PC-3 (cell line): ENCODE results near the gene USP17L30. TPM values are rescaled to one million over a fixed set of nuclear protein-coding genes. Genes with fewer than 3 reads are reported as not detected.
"Not testable (repeated sequence)": the region's sequence is repeated elsewhere in the genome, so short reads cannot be mapped to it uniquely, and the experiment has no call there.

Experiments used
- ATAC-seq: fragments of 200-7000 bp; cut with Tn5 transposase; 2 replicates; pipeline ENCODE4 v1.9.1; 2020; ENCODE audit warnings: mild to moderate bottlenecking, moderate library complexity
- BruUV-seq: library from RNA; stranded (reverse); fragments of 400-500 nt; replicated peaks from 2 replicates; lab custom pipeline; 2021; lab: Mats Ljungman, UMichigan
- CTCF ChIA-PET: fragments of 300-600 bp; sonication (Branson Sonifier 250); formaldehyde crosslinking; loops from one replicate; lab custom pipeline; 2022; ENCODE audit warnings: antibody characterized with exemption; lab: Charles Lee
- POLR2A ChIA-PET: fragments of 300-600 bp; sonication (Branson Sonifier 250); formaldehyde crosslinking; loops from one replicate; lab custom pipeline; 2022; ENCODE audit warnings: antibody characterized with exemption; ENCODE audit not compliant: unreplicated experiment; lab: Charles Lee
- DNase-seq: peaks from one replicate; pipeline ENCODE4 v3.0.0-alpha.2; 2015
- H2AFZ ChIP-seq: fragments of 300-600 bp; sonication (generic); 2 replicates; pipeline ENCODE4 v1.6.0; 2016; ENCODE audit warnings: antibody characterized with exemption, low read length
- H3F3A ChIP-seq: fragments of 300-600 bp; sonication (generic); one replicate; pipeline ENCODE4 v1.6.0; 2017; ENCODE audit warnings: antibody characterized with exemption, low read length, control low read depth, mild to moderate bottlenecking; ENCODE audit not compliant: unreplicated experiment
- H3K27ac ChIP-seq: fragments of 300-600 bp; sonication (generic); 2 replicates; pipeline ENCODE4 v1.5.1; 2016; ENCODE audit warnings: mild to moderate bottlenecking, low read length
- H3K27me3 ChIP-seq: fragments of 300-600 bp; sonication (generic); 2 replicates; pipeline ENCODE4 v1.6.1; 2016; ENCODE audit warnings: low read length, mixed read lengths
- H3K36me3 ChIP-seq: fragments of 300-600 bp; sonication (generic); 2 replicates; pipeline ENCODE4 v1.6.1; 2016; ENCODE audit warnings: low read depth, mixed run types, low read length, mixed read lengths
- H3K4me1 ChIP-seq: fragments of 300-600 bp; sonication (generic); 2 replicates; pipeline ENCODE4 v1.5.1; 2016; ENCODE audit warnings: low read length; ENCODE audit not compliant: insufficient read depth
- H3K4me2 ChIP-seq: fragments of 300-600 bp; sonication (generic); 2 replicates; pipeline ENCODE4 v1.6.0; 2016; ENCODE audit warnings: low read length
- H3K4me3 ChIP-seq: fragments of 300-600 bp; sonication (generic); 2 replicates; pipeline ENCODE4 v1.5.1; 2016; ENCODE audit warnings: mild to moderate bottlenecking, low read length, mixed read lengths
- H3K79me2 ChIP-seq: fragments of 300-600 bp; sonication (generic); 2 replicates; pipeline ENCODE4 v1.6.1; 2017; ENCODE audit warnings: low read length, mixed read lengths
- H3K9ac ChIP-seq: fragments of 300-600 bp; sonication (generic); 2 replicates; pipeline ENCODE4 v1.6.0; 2016; ENCODE audit warnings: mild to moderate bottlenecking, low read length
- H3K9me2 ChIP-seq: fragments of 300-600 bp; sonication (generic); replicated peaks from 2 replicates; pipeline ENCODE4 v1.6.1; 2016; ENCODE audit warnings: mixed run types, low read length, mixed read lengths
- H3K9me3 ChIP-seq: fragments of 300-600 bp; sonication (generic); 2 replicates; pipeline ENCODE4 v1.6.1; 2016; ENCODE audit warnings: low read length, mixed read lengths
- H4K20me1 ChIP-seq: fragments of 300-600 bp; sonication (generic); 2 replicates; pipeline ENCODE4 v1.6.1; 2016; ENCODE audit warnings: low read length, mixed read lengths
- EZH2 ChIP-seq: fragments of 300-600 bp; sonication (generic); IDR thresholded peaks from one replicate; pipeline ENCODE4 v1.6.1; 2017; ENCODE audit warnings: antibody characterized with exemption, mild to moderate bottlenecking, low read length; ENCODE audit not compliant: unreplicated experiment
- EZH2phosphoT487 ChIP-seq: fragments of 300-600 bp; sonication (generic); IDR thresholded peaks from 2 replicates; pipeline ENCODE4 v1.6.1; 2018; ENCODE audit warnings: mild to moderate bottlenecking, antibody characterized with exemption, low read length, borderline replicate concordance
- intact Hi-C: fragments of 100-400 bp; cut with micrococcal nuclease; formaldehyde crosslinking; loops from 2 replicates; pipeline ENCODE4 v1.9.0; 2023
- total RNA-seq: library from RNA; depleted of rRNA; stranded (reverse); fragments of >200 nt; gene quantifications from 2 replicates; pipeline ENCODE4 v1.2.3, GENCODE V29; 2014
- TF ChIP-seq, protein P1 (sequence below): fragments of 300-600 bp; sonication (generic); conservative IDR thresholded peaks from 2 replicates; pipeline ENCODE4 v1.5.1; 2017; ENCODE audit warnings: antibody characterized with exemption, low read depth, mild to moderate bottlenecking, low read length

Gene USP17L30
- total RNA-seq, 1 experiment from 2014 or later: not detected

DNA sequence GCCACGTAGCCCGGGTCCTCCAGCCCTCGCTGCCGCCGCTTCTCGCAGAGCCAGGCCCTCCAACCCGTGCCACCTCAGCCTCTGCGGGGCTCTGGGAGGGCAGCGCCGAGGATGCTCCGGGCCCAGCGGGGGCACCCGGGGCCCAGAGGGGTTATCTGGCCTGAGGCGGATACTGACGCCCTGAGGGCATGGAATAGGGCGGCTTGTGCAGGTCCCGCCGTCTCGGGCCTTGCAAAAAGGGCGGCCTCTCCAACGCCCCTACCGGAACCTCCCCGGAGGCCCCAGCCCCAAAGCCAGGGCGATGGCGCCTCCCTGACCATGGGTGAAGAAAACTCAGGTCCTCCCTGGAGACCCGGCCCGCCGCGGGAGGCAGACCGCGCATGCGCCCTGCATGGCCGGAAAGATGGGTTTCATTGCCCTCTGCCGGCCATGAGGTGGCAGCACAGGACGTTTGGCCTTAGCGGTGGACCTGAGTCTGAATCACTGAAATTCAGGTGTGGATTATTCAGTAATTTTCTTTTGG lies 18.1 kb downstream of the USP17L30 start:
- H3K9me3 ChIP-seq, H3K36me3 ChIP-seq, H4K20me1 ChIP-seq, DNase-seq, H3K4me1 ChIP-seq, H3F3A ChIP-seq, BruUV-seq, H3K27me3 ChIP-seq, CTCF ChIA-PET, H3K9me2 ChIP-seq, H3K27ac ChIP-seq, H3K79me2 ChIP-seq, H3K4me3 ChIP-seq, ATAC-seq, H3K9ac ChIP-seq, POLR2A ChIA-PET, intact Hi-C loops, H2AFZ ChIP-seq: not testable (repeated sequence)
- H3K4me2 ChIP-seq: 0 out of 2 replicates have a peak overlapping the region, but pooled peaks have one; percentile 44
- TF ChIP-seq, protein P1, sequence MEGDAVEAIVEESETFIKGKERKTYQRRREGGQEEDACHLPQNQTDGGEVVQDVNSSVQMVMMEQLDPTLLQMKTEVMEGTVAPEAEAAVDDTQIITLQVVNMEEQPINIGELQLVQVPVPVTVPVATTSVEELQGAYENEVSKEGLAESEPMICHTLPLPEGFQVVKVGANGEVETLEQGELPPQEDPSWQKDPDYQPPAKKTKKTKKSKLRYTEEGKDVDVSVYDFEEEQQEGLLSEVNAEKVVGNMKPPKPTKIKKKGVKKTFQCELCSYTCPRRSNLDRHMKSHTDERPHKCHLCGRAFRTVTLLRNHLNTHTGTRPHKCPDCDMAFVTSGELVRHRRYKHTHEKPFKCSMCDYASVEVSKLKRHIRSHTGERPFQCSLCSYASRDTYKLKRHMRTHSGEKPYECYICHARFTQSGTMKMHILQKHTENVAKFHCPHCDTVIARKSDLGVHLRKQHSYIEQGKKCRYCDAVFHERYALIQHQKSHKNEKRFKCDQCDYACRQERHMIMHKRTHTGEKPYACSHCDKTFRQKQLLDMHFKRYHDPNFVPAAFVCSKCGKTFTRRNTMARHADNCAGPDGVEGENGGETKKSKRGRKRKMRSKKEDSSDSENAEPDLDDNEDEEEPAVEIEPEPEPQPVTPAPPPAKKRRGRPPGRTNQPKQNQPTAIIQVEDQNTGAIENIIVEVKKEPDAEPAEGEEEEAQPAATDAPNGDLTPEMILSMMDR: peak; percentile 30; the same call in 1 of the 2 replicates

DNA sequence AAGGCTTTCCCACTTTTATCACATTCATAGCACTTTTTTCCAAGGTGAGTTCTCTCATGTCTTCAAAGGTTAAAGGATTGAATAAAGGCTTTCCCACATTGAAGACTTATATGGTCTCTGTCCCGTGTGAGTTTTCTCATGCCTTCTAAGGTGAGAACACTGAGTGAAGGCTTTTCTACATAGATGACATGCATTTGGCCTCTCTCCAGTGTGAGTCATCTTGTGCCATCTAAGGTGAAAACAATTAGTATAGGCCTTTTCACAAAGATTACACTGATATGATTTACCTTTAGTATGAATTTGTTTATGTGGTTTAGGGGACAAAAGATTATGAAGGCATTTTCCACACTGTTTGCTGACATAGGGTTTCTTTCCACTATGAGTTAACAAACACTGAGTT lies 21.2 kb downstream of the USP17L30 start:
- H3K79me2 ChIP-seq: no peaks in the 10 kb centered on the region
- ATAC-seq (no peak), DNase-seq (no peak)
- H4K20me1 ChIP-seq: no peaks in the 10 kb centered on the region
- H3K9ac ChIP-seq: no peak overlapping the region
- no peak overlapping the region for H2AFZ ChIP-seq
- CTCF ChIA-PET: no interaction called here
- no peaks in the 10 kb centered on the region for H3K9me2 ChIP-seq
- H3K36me3 ChIP-seq: no peaks in the 10 kb centered on the region
- intact Hi-C loops: no loop called here
- no peak for TF ChIP-seq EZH2
- TF ChIP-seq, protein P1: no peak
- TF ChIP-seq EZH2phosphoT487: no peak
- H3K4me3 ChIP-seq: no peak overlapping the region
- H3K27me3 ChIP-seq: no peaks in the 10 kb centered on the region
- no TSS peak for BruUV-seq
- H3K4me2 ChIP-seq: no peak overlapping the region
- H3K9me3 ChIP-seq: no peaks in the 10 kb centered on the region
- no peaks in the 10 kb centered on the region for H3F3A ChIP-seq
- H3K4me1 ChIP-seq: no peaks in the 10 kb centered on the region
- POLR2A ChIA-PET: no interaction called here
- H3K27ac ChIP-seq: no peak overlapping the region

GRCh38 chr4:9389001-9389400 lies 26.1 kb downstream of the USP17L30 start:
- POLR2A ChIA-PET, H3K27ac ChIP-seq, H3K9me3 ChIP-seq, H2AFZ ChIP-seq, ATAC-seq, H3K4me2 ChIP-seq, H3K4me3 ChIP-seq, H3K36me3 ChIP-seq, H3K4me1 ChIP-seq, H3K9me2 ChIP-seq, BruUV-seq, H4K20me1 ChIP-seq, CTCF ChIA-PET, DNase-seq, H3K9ac ChIP-seq, intact Hi-C loops, H3F3A ChIP-seq, H3K27me3 ChIP-seq, H3K79me2 ChIP-seq: not testable (repeated sequence)

DNA sequence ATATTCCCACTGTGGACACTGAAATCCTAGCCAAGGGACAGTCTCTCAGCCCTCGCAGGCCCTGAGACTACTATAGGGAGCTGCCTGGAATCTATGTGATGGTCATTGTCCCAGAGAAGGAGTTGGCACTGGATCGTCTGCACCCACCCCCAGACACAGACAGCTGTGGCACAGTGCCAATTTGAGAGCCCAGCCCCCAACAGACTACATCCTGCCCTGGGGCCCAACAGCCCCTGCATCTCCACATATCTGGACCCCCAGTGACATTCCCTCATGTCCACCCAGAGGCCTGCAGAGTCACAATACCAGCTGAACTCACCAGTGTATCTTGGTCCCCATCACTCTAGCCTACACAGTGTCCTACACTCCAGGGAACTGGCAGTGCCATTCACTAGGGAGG lies 42.8 kb downstream of the USP17L30 start:
- H3K4me1 ChIP-seq, BruUV-seq, CTCF ChIA-PET, intact Hi-C loops, H3K27me3 ChIP-seq, H3K9ac ChIP-seq, H3K36me3 ChIP-seq, H3F3A ChIP-seq, ATAC-seq, H3K79me2 ChIP-seq, H3K4me2 ChIP-seq, H3K9me3 ChIP-seq, H3K9me2 ChIP-seq, H4K20me1 ChIP-seq, H2AFZ ChIP-seq, DNase-seq, H3K4me3 ChIP-seq, H3K27ac ChIP-seq, POLR2A ChIA-PET: not testable (repeated sequence)

DNA sequence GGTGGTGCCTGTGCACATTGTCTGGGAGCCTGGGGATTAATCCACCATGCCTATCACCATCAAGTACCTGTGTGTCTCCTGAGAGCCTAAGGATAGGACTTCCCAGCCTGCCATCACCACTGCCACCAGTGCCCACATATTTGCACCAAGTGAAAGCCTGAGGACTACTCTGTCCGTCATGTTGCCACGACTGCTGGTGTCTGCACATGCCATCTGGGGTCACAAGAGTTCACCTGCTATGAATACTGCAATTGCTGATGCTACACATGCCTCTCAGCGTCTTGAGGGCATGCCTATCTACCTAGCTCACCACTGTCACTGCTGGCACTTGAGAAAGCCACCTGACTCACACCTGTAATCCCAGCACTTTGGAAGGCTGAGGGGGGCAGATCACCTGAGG lies 43.6 kb downstream of the USP17L30 start:
- H2AFZ ChIP-seq, H3K9ac ChIP-seq, POLR2A ChIA-PET, CTCF ChIA-PET, H4K20me1 ChIP-seq, H3K4me2 ChIP-seq, H3K4me1 ChIP-seq, H3K27ac ChIP-seq, H3K36me3 ChIP-seq, ATAC-seq, intact Hi-C loops, H3K9me2 ChIP-seq, BruUV-seq, H3K4me3 ChIP-seq, DNase-seq, H3K27me3 ChIP-seq, H3K9me3 ChIP-seq, H3F3A ChIP-seq, H3K79me2 ChIP-seq: not testable (repeated sequence)
